Heart right ventricle (tissue), 16 donors: Measurements from ENCODE around the gene GPM6B. TPM values are rescaled to one million over a fixed set of nuclear protein-coding genes. Genes with fewer than 3 reads are reported as not detected.

Experiments
- ATAC-seq, 8 donors: fragments of 200-7000 bp; cut with Tn5 transposase; one replicate each; pipeline ENCODE4 v1.9.1; 2020; ENCODE audit warnings: mild to moderate bottlenecking in 8 of 8, moderate library complexity in 8 of 8, moderate number of reproducible peaks in 1 of 8
- DNase-seq, 2 donors: peaks; one replicate each; pipeline ENCODE4 v3.0.0-alpha.2; 2020
- H3K27ac ChIP-seq, 10 donors: fragments of 200-600 bp; sonication (generic) in 2 of 10; one replicate each; pipeline versions ENCODE4 v1.5.0 to v1.8.0; 2020 to 2022; ENCODE audit warnings: mild to moderate bottlenecking in 3 of 10
- H3K27me3 ChIP-seq, 7 donors: fragments of 200-600 bp; one replicate each; pipeline ENCODE4 v1.8.0; 2021 to 2022; ENCODE audit warnings: mild to moderate bottlenecking in 2 of 7
- H3K36me3 ChIP-seq, 9 donors: fragments of 200-600 bp; sonication (generic) in 1 of 9; one replicate each; pipeline versions ENCODE4 v1.5.0 to v1.8.0; 2020 to 2022; ENCODE audit warnings: mild to moderate bottlenecking in 2 of 9
- H3K4me1 ChIP-seq, 9 donors: fragments of 200-600 bp; sonication (generic) in 1 of 9; one replicate each; pipeline versions ENCODE4 v1.5.0 to v1.8.0; 2020 to 2022; ENCODE audit warnings: mild to moderate bottlenecking in 4 of 9
- H3K4me3 ChIP-seq, 10 donors: fragments of 200-600 bp; sonication (generic) in 2 of 10; one replicate each; pipeline versions ENCODE4 v1.5.0 to v1.8.0; 2020 to 2022; ENCODE audit warnings: mild to moderate bottlenecking in 7 of 10, moderate library complexity in 2 of 10
- H3K9me3 ChIP-seq, 11 donors: fragments of 200-600 bp in 10 of 11; sonication (generic) in 2 of 11; one replicate each; pipeline versions ENCODE4 v1.5.0 to v1.8.0; 2013 to 2022; ENCODE audit warnings: mild to moderate bottlenecking in 2 of 11, control low read depth in 1 of 11, moderate library complexity in 1 of 11
- WGBS, 2 donors: extraction: QIAGEN DNeasy Blood & Tissue Kit; methylation state at CpG; one replicate each; pipeline ENCODE4 v1.1.7; 2013; ENCODE audit warnings: inconsistent platforms in 1 of 2; 5-methylcytosine and 5-hydroxymethylcytosine counted together
- intact Hi-C, 10 donors: fragments of 100-400 bp; cut with DNase I; formaldehyde crosslinking; loops; one replicate each; pipeline versions ENCODE4 v1.11.1 to v1.14.2; 2022
- long read RNA-seq, 3 donors: library from polyadenylated mRNA; unstranded; transcript quantifications; one replicate each; pipeline ENCODE4 v2.0.0, GENCODE V29; 2020 to 2021
- polyA plus RNA-seq, 2 donors: library from polyadenylated mRNA; stranded (reverse); fragments of 200-250 nt; gene quantifications; one replicate each; pipeline ENCODE4 v1.2.3, GENCODE V29; 2013
- total RNA-seq, 10 donors: library from RNA; stranded (reverse); fragmentation: NEBNext Ultra II Directional in 3 of 10; extraction: Animal tissue kit (Norgen Biotek cat#: 25700) in 3 of 10; gene quantifications; one replicate each; pipeline versions ENCODE4 v1.2.1 to v1.2.4, GENCODE V29; 2021 to 2023
- TF ChIP-seq, protein P1 (sequence below), 9 donors: fragments of 200-600 bp; sonication (generic) in 2 of 9; IDR thresholded peaks; one replicate each; pipeline versions ENCODE4 v1.5.0 to v1.8.0; 2021 to 2022; ENCODE audit warnings: antibody characterized with exemption in 9 of 9, mild to moderate bottlenecking in 5 of 9, moderate library complexity in 1 of 9
- donor health status: Arrhythmogenic right ventricular cardiomyopathy.
- donor health status: ischemic (EF 13 %, LVEDD 7.1; RV severe dilation, severe dysfunction).
- donor health status: healthy with polysubstance abuse.
- donor health status: DM: no; HTN: yes; CAD: no.
- donor health status: DM: no; HTN: no; CAD: no.
- donor health status: ischemic (EF 25% LVEDD 6.9; RV normal size, moderate dysfunction).
- donor health status: ischemic (EF 25% LVEDD 5.7; RV mildly dilated, moderate dysfunction).
- donor health status: healthy.
- donor health status: DM: yes; HTN: yes; CAD: no.
- donor health status: Ischemic cardiomyopathy.
- donor health status: ischemic (EF 35%, LVEDD 5.7; RV mildly dilated, moderate dysfunction).
- donor health status: nonischemic (EF 11% LVEDD 7.7; RV severe dilation, severe dysfunction).
- donor health status: DM: yes; HTN: yes; CAD: no.
- donor health status: PGD.
- donor health status: ischemic (EF 29% LVEDD 5.4; RV normal size, mild dysfunction).
- donor health status: nonischemic (EF 23%, LVEDD 6.1; RV moderate dilation, normal function).

Gene GPM6B
- total RNA-seq (1 to 10 TPM in 9 of 10 donors, under 1 TPM in 1; 0.94 to 7.8 (median 2.6) TPM), polyA plus RNA-seq (1 to 10 TPM; 4.3 to 5.0 TPM)
- long read RNA-seq, donor 1, partial matches to known transcripts: 2 of 7 reads
- long read RNA-seq, donor 1, other reads (novel, unspliced or antisense): 1 of 7 reads
- long read RNA-seq, donor 2, partial matches to known transcripts: 4 of 14 reads
- long read RNA-seq, donor 2, other reads (novel, unspliced or antisense): 1 of 14 reads
- long read RNA-seq, donor 3, transcript GPM6B-205 (7 exons, 3,957 nt): major isoform, 7 of 12 reads
- long read RNA-seq, donor 3, partial matches to known transcripts: 0 of 12 reads
- long read RNA-seq, donor 3, other reads (novel, unspliced or antisense): 2 of 12 reads

DNA sequence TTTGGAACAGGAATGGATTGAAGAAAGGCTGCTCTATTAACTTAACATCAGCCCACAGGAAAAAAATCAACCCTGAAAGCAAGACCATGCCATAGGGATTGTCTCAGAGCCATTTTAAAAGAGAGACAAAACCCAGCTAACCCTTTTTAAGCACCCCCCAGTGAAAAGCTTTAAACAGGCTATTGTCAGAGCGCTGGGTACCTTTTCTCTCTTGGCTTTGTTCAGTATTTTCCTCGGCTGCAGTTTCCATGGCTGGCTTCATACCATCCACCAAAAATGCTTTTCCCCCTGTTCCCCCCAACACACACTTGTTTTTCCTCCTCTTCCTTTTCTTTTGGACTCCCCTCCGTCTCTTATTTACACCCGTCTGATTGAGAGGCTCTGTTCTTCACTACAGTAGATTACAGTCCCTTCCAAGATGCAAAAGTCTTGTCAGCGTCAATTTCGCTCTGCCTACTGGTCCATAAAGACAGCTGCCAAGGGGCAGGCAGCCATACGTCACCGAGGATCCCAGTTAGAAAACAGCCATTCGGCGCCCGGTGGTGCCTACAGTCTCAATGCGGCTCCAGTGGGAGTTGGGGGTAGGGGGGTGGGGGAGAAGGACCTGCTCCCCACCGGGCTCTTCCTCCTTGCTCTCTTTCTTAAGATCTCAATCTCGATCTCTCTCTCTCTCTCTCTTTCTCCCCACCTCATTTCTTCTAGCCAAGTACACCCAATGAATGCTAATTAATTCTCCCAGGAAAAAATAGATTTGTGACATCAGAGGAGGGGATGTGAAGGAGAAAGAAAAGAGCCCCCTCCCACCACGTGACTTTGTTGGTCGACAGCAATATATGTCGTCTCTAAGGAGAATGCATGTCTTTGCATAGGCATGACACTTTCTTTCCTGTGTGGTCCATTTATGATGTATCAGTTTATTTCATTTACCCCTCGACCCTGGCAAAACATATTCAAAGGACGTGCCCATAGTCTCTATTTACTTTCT lies at the start of gene GPM6B:
GPM6B (minus strand) TSS at position 451 of the 985 bp plus-strand sequence; CDS start at position 262, 189 bp downstream.
- H3K4me3 ChIP-seq: no peak within 1 kb of the TSS
- 53% methylated on average over 19 of the region's 19 CpGs for WGBS, 2 donors

GRCh38 chrX:13864264-13864663 lies 47.4 kb upstream of the GPM6B start:
- WGBS, 2 donors: 31 to 39% methylated on average over 7 of the region's 7 CpGs

More for the DNA sequence above, at the start of gene GPM6B:
- H3K9me3 ChIP-seq: no peaks in the 10 kb centered on the region
- intact Hi-C loops: no loop called here
- H3K4me1 ChIP-seq: no peaks in the 10 kb centered on the region
- ATAC-seq (no peak), DNase-seq (no peak)
- H3K27ac ChIP-seq: no peak within 1 kb of the TSS
- H3K27me3 ChIP-seq: peaks cover 0 to 58% (median 0%) of the 10 kb centered on the region in 7 donors
- H3K36me3 ChIP-seq: no peaks in the 10 kb centered on the region
- TF ChIP-seq, protein P1, sequence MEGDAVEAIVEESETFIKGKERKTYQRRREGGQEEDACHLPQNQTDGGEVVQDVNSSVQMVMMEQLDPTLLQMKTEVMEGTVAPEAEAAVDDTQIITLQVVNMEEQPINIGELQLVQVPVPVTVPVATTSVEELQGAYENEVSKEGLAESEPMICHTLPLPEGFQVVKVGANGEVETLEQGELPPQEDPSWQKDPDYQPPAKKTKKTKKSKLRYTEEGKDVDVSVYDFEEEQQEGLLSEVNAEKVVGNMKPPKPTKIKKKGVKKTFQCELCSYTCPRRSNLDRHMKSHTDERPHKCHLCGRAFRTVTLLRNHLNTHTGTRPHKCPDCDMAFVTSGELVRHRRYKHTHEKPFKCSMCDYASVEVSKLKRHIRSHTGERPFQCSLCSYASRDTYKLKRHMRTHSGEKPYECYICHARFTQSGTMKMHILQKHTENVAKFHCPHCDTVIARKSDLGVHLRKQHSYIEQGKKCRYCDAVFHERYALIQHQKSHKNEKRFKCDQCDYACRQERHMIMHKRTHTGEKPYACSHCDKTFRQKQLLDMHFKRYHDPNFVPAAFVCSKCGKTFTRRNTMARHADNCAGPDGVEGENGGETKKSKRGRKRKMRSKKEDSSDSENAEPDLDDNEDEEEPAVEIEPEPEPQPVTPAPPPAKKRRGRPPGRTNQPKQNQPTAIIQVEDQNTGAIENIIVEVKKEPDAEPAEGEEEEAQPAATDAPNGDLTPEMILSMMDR (IDR thresholded peaks at IDR 0.05): no peak

DNA sequence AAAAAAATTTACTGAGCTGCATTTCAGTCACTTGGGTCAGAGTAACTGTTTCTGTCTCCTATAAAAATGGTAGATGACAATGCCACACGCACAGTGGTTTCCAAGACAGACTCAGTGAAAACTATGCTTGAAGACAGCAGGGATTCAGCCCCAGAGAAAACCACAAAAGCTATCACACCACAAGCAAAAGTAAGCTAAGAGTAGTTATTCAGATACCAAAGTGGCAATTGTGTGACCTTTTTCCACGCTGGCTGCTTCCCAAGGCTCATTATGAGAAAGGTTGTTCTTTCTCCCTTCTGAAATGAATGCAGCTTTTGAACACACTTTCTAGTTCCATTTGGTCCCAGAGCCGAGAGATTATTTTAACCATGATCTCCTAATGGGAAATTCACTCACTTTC lies 46.4 kb upstream of the GPM6B start:
- Histone ChIP-seq H3K4me3 (no peak overlapping the region), H3K4me1 (peaks cover 0 to 3% (median 0%) of the 10 kb centered on the region in 9 donors), H3K36me3 (no peaks in the 10 kb centered on the region), H3K9me3 (no peaks in the 10 kb centered on the region), H3K27me3 (peaks cover 0 to 35% (median 0%) of the 10 kb centered on the region in 7 donors), H3K27ac (no peak overlapping the region)
- no peak for ATAC-seq
- 48 to 52% methylated on average over 3 of the region's 3 CpGs for WGBS, 2 donors
- intact Hi-C loops: no loop called here
- TF ChIP-seq, protein P1 (IDR thresholded peaks at IDR 0.05): no peak
- no peak for DNase-seq

More at GRCh38 chrX:13864264-13864663, 47.4 kb upstream of the GPM6B start:
- Histone ChIP-seq H3K9me3 (no peaks in the 10 kb centered on the region), H3K27ac (no peak overlapping the region), H3K4me3 (no peak overlapping the region), H3K4me1 (peaks cover 0 to 3% (median 0%) of the 10 kb centered on the region in 9 donors), H3K36me3 (no peaks in the 10 kb centered on the region), H3K27me3 (peaks cover 0 to 30% (median 0%) of the 10 kb centered on the region in 7 donors)
- TF ChIP-seq, protein P1 (IDR thresholded peaks at IDR 0.05): no peak
- ATAC-seq (no peak), DNase-seq (no peak)
- intact Hi-C loops: no loop called here

GRCh38 chrX:13859724-13860123 lies 42.8 kb upstream of the GPM6B start:
- ATAC-seq (no peak), DNase-seq (no peak)
- TF ChIP-seq, protein P1 (IDR thresholded peaks at IDR 0.05): no peak
- no peak overlapping the region for H3K4me3 ChIP-seq
- WGBS, 2 donors: 65 to 67% methylated on average over 1 of the region's 1 CpG
- no peaks in the 10 kb centered on the region for H3K36me3 ChIP-seq
- H3K9me3 ChIP-seq: no peaks in the 10 kb centered on the region
- intact Hi-C loops: no loop called here
- H3K27ac ChIP-seq: no peak overlapping the region
- peaks cover 0 to 3% (median 0%) of the 10 kb centered on the region in 9 donors for H3K4me1 ChIP-seq
- peaks cover 0 to 50% (median 0%) of the 10 kb centered on the region in 7 donors for H3K27me3 ChIP-seq
